Activated CD4-positive, alpha-beta T cell treated with anti-CD3 and anti-CD28 coated beads, Interleukin-2, Interleukin-4, amounts not matched to agents 100 ng/mL and 50 ng/mL, durations not matched to agents 16 hours and 8 hours (primary cell): ENCODE measurements around the gene RCSD1.

Experiments used
- DNase-seq: peaks from one replicate; pipeline ENCODE4 v3.0.0-alpha.2; 2020; ENCODE audit warnings: low spot score

The RCSD1 gene

DNA sequence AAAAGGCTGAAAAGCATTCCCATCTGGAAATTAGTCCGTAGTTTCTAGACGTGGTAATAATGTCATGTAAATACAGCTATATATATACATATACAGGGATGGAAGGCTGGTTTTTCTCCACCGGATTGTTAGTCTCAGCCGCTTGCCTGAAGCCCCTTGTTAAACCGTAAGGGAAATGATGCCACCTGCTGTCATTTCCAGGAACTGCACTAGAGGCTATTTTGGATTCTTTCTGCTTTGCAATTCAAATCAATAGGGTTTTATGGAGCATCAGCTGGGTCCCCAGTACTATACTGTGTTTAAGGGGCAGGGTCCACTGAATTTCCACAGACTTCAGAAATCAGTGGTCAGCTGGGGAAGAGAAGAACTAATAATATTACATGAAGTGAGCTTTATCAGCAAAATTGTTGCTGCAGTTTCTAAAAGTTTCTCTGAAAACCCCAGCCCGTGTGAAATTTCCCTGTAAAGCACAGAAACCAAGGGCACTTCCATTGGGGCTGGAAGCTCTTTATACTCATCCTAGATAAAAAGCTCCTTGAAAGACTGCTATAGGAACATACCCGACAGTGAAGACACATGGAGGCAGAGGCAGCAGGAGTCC is 58.0 kb downstream of the RCSD1 start:
- peak; percentile 82 for DNase-seq

DNA sequence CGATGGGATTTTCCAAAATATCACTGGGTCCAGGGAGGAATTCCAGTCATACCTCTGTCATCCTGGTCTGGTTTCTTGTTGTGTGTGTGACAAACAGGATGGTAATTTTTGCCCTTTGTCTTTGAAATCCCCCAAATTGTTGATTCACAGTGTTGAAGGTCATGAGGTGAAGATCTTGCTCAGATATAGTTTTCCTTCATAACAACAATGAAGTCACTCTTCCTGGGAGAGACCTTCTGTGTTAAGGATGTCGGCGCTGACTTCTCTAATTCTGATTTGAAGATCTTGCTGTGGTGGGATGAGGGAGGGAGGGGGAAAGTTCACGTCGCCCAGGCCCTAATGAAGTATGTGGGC is 59.5 kb downstream of the RCSD1 start:
- no peak for DNase-seq

DNA sequence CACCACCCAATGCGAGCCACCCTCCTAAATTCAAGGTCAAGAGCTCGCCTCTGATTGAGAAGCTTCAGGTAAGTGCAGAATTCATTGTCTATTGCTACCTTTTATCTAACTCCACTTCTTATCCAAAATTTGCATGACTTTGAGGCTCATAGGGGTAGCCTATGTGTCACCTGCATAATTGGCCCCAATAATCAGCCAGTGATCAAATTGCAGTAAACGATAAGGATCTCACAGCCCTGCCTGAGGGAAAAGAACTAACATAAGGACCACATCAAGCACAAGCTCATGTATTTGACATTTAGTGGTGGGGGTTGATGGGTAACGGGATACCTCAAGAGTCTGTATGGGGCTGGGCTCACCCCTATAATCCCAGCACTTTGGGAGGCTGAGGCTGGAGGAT is 60.0 kb downstream of the RCSD1 start:
- no peak for DNase-seq

DNA sequence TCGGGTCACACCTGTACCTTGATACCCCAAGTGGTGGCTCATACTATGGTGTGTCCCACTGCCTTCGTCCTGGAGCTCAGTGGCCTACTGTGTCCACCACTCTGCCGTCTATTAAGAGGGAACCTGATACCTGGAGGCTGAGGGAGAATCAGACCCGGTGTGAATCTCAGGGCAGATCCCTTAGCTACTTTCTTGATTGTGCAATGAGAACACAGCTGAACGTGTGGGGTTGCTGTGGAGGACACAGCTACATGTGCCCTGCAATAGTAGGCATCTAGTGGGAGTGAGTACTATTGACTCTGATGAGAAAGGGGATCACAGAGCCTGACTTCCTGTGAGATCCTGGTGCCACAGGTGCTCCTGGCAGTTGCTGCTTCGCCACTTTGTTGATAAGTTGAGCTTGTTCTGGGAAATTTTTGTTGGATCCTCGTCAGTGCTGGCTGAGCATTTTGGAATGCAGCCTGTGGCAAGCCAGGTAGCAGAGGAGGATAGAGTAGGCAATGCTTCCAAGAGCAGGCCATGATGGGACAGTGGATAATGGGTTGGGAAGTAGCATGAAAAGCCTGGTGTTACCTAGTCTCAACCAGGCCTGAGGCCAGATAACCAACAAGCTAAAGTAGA is 63.5 kb downstream of the RCSD1 start:
- DNase-seq: no peak

DNA sequence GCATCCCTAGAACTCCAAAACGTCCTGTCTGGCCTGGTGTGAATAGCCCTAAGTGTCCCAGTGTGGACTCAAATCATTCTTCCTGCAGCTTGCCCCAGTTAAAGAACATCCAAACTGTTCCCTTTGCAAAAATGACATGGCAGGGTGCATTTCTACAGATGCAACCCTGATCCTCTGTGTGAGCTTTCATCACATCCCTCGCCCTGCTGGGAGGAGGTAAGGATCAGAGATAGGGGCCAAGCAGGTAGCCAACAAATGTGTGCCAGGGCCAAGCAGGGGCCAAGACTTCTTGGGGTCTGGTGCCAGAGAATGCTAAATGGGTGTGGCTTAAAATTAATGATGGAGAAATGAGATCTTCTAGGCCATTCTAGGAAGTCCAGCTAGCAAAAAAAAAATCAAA is 64.7 kb downstream of the RCSD1 start:
- DNase-seq: no peak

DNA sequence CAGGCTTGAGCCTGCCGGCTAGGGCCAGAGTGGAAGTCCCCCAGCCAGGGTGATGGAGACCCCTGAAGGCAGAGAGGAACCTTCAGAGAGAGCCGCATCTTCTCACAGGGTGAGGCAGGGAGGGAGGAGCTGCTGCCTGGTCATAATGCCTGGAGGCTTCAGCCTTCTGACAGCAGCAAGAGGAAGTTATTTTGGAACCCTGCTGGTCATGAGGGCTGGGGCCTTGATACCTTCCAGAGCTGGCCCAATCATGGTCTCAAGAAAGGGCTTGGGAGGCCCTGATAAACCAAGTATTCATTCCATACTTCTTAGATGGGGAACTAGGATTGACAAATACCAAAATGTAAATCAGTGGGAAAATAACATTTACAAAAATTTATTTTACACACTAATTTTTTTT is 65.1 kb downstream of the RCSD1 start:
- DNase-seq: no peak

DNA sequence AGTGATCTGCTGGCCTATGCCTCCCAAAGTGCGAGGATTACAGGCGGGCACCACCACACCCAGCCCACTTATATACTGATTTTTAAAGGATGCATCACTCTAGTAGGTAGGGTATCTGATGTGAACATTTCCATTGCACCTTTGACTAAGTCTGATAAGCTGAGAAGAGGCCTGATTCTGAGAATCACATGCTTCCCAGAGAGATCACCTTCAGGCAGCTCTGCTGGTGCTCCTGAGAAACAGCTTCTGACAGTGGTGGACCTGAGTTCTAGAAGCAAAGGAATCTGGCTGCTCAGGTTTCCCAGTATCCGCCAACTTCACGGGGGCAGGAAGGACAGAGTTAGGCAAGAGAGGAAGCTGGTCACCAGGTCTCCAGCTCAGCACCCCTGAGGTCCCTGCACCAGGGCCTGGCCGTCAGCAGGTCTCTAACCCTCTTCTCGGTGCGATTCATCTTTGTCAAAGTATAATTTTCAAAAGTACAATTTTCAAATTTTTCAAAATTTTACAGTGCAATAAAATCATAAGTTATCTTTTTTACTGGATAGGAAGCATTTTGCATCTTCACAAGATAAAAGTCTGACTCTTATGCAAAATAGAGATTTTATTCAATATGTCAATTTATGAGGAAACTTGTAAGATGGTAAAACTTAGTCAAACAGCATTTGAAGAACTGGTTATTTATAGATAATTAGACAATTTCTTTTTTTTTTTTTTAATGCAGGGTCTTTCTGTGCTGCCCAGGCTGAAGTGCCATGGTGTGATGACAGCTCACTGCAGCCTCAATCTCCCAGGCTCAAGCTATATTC is 65.9 kb downstream of the RCSD1 start:
- DNase-seq: no peak

DNA sequence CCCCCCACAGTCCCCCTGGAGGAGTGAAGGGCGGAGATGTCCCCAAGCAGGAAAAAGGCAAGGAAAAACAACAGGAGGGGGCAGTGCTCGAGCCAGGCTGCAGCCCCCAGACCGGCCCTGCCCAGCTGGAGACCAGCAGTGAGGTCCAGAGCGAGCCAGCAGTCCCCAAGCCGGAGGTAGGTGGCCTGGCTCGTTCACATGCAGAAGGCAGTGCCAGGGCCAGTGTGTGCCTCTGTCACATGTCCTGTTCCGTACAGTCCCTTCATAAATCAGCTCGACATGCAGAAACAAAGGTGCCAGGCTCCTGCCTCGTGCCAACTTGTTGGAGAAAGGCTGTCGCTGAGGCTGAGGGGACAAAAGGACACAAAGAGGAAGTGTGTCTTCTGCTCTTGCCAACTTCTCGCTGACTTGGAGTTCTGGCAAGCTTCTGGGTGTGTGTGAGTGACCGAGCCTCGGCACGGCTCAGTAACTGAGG is 67.7 kb downstream of the RCSD1 start:
- DNase-seq: no peak

DNA sequence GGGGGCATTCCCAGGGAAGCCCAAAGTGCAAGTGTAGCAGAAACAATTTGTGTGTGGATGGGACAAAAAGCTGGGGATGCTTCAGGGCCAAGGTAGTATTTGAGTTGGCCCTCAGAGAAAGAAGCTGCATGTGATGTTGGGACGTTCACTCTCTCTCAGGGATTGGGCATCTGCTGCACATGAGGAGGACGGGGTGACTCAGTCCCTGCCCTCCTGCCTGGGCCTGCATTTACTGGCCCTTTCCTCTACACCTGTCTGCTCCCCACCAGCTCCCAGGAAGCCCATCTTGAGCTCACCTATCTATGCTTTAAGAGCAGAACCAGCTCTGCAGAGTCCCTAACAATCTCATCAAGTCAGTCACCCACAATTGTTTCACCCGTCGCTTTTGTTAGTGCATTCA is 68.3 kb downstream of the RCSD1 start:
- DNase-seq: no peak

DNA sequence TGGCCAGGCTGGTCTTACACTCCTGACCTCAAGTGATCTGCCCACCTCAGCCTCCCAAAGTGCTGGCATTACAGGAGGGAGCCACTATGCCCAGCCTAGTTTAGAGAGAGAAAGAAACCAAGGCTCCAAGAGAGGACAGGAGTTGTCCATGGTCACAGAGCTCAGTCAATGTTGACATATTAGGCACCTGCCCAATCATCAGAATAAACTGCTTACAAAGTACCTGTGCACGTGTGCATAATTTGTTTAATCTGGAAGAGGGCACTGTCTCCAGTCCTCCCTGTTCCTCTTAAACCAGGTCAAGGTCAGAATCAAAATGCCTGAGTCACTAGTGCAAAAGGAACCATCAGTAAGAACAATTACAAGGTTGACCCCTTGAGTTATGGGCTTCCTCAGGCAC is 71.5 kb downstream of the RCSD1 start:
- no peak for DNase-seq

DNA sequence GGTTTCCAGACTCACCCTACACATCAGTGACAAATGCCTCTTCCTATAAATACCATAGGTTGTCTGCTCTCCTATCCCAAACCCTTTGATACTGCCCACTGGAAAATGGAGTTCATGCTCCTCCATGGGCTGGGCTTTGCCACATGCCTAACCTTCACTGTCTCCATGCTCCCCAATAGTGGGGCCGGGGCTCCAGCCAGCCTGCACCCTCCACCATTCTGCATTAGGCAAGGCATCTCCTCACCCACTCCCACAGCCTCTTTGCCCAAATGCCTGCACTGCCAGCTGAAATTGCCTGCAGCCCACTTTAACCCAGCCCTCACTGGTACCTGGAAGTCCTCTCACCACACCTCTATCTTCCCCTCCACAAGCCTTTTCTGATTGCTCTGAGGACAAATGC is 73.5 kb downstream of the RCSD1 start:
- DNase-seq: no peak

DNA sequence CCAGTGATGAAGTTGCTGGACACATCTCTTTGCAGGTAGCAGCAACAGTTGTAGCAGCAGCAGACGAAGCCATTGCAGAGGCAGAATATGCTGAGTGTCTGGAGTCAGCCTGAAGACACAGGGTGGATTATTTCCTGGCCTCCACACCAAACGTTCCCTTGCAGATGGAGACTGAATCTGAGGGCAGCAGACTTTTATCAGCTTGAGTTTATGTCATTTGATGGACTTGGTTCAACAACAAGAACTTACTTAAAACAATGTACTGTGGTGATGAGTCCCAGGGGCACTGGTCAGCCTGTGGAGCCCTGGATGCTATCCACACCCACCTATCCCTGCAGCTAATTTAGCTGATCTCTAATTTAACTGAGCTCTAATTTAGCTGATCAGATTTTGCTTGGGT is 74.7 kb downstream of the RCSD1 start:
- DNase-seq: no peak

DNA sequence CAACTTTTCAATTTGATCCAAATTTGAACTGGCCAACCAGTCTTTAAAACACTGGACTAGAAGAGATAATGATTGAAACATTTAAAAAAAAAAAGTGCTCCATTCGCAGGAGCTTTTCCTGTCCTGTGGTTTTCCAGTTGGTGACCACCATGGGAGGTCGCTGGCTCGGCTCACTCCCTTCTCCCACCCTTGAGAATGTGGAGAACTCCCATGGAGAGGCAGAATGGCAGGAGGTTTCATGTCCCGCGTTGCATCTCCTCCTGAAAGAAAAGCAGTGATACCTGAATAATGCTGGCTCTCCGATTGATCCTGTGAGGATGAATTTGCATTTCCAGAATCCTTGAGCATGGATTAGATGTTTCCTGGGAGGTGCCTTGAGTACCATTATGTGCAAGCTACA is 75.2 kb downstream of the RCSD1 start:
- DNase-seq: no peak

DNA sequence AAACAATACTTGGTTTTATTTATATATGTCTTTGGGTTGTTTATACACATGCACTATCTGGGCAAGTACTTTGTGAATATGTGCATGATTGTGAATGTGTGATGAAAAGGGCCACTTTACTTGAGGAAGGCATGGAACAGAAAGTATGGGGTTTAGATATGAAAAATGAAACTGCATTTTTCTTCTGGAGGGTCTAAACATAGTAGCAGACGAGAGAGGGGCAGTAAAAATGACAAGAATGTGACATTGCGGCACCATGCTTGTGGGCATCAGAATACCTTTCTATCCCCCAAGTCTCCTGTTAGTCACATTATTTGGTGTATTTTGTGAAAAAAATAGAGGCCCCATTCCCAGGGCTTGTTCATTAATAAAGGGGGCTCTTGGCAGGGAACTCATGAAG is 76.3 kb downstream of the RCSD1 start:
- DNase-seq: no peak

DNA sequence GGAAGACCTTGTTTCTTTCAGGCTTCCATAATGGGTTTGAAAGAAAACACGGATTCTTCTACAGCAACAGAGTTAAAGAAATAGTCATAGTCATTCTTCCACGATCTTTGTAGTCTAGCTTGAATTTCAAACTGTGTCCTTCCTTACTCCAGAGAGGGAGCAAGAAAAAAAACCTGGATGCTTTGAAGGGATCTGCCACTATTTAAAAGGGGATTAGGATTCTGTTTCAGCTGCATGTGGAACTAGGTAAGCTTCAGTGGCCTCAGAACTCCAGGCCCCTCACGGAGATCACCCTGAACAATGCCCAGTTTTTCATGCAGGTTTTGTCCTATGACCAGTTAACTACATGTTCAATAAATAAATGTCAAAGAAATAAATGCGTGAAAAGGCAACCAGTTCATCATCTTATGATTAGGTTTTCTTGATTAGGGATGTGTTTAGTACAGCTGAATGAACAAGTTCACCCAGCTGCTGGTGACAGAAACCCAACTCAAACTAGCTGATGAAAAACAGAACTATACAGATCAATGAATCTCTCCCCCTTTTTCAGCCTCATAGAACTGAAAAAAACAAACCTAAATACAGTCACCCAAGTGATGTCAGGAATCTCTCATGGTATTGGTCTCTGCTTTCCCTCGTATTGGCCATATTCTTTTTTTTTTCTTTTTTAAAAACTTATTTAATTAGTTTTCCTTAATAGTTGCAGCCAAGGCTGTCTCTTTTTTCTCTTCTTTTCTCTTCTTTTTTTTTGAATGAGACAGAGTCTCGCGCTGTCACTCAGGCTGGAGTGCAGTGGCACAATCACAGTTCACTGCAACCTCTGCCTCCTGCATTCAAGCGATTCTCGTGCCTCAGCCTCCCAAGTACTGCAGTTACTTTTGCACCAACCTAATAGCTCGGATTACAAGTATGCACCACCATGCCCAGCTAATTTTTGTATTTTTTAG is 77.2 kb downstream of the RCSD1 start:
- no peak for DNase-seq

DNA sequence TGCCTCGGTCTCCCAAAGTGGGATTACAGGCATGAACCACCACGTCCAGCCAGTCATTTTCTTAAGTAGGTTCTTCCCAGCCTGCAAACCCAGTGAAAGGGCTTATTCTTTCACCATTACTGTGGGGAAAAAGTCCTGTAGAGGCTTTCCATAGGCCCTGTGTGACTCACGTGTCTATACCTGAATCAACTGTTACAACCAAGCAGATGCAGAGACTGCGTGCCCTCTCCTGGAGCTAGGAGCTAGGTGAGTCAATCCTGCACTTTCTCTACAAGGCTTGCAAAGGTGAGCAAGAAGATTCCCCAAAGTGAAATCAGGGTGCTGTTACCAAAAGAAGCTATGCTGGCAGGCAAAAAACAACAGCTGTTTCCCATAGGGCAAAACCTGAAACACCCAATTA is 77.9 kb downstream of the RCSD1 start:
- DNase-seq: no peak

DNA sequence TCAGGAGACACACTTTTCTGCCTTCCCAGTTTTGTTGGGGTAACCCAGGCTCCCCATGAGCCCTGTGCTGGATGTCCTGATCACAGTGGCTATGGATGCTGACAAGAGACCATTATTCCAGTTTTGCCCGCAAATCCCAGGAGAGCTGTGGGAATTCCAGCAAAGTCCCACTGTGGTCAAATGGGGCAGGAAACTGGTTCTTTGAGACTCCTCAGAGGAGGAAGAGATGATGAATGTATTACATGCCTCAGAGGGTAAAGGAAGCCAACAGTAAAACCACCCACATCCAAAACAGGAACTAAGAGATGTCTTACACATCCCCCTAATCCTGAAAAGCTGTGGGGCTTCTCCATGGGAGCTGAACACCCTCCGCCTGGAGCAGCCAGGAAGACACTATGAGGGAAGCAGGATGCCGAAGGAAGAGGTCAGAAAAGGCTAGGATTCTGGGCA is 78.9 kb downstream of the RCSD1 start:
- DNase-seq: no peak

DNA sequence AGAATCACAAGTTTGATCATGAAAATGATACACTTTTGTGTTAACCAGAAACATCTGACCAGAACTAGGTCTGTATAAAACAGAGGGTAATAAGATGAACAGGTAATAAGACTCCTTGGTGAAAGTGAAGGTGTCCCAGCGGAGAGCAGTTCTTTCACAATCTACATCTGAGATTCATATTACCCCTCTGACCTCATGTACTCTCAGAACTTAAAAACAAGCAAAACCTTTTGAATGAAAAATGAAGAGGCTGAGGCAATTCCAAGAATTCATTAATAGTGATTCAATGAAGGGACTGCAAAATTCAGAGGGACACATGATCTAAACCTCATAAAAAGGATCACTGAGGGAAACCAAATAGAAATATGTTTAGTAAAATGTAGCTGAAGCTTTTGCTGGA is 80.8 kb downstream of the RCSD1 start:
- DNase-seq: no peak

DNA sequence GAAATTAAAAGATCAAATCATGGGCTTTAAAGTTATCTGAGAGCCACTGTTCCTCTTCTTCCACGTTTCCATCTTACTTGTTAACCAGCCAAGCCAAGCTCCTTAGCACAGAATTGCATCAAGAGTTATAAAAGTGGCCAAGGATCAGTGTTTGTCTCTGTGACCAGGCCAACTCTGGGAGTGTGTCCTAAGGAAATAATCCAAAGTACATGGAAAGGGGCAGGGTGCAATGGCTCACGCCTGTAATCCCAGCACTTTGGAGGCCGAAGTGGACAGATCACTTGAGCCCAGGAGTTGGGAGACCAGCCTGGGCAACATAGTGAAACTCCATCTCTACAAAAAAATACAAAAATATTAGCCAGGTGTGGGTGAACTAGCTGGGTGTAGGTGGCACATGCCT is 81.8 kb downstream of the RCSD1 start:
- no peak for DNase-seq

DNA sequence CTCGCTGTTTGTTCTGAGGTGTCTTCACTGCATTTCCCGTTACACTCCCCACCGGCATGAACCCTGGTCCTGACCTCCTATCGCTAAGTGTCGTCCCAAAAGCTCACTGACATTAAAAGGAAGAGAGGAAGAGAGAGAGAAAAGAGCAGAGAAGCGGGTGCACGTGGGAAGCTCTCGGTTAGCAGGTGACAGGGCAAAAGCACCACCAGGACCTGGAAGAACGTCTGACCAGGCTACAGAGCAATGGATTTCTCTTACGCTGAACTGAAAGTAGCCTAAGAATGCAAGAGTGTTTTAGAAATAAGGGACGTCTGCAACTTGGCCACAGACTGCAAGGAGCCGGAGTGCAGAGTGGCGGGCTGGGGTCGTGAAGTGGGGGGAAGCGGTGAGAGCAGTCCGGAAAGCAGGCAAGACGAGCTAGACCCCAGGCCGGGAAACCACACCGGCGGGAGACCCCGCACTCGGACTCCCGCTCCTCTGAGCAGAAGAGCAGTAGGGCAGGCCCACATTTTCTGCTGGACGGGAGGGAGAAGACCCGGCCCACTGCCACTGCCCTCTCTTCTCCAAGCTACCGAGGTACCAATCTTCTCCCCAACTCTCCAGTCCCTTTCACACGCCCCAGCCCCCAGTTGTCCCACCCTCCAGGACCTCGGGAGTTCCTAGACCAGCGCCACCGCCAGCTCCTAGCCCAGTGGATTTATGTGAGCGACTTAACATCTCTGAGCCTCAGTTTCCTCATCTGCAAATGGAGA is 83.5 kb downstream of the RCSD1 start:
- no peak for DNase-seq

DNA sequence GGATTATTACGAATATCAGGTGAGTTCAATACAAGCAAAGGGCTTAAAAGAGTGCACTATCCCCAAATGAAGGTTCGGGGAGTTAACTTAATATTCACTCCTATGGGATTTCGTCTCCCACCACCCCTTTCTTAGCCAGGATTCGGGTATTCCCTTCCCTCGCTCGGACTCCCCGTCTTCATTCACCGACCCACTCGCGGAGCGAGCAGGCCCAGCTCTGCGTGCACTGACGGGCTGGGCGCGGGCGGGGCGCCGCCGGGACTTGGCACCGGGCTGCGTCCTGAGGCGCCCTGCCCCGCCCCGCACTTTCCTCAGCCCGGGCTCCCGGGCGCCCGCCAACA is 84.0 kb downstream of the RCSD1 start:
- DNase-seq: no peak
